Activated CD8-positive, alpha-beta memory T cell treated with anti-CD3 and anti-CD28 coated beads for 48 hours (primary cell): Measurements from ENCODE around the gene PRKG2.
"Not testable (repeated sequence)": the region's sequence is repeated elsewhere in the genome, so short reads cannot be mapped to it uniquely, and the experiment has no call there.

Experiments used
- DNase-seq, 3 experiments: peaks; one replicate each; pipeline ENCODE4 v3.0.0-alpha.2; 2020; ENCODE audit warnings: low read depth in 2 of 3, low spot score in 2 of 3

The PRKG2 gene

GRCh38 chr4:81214881-81215868, at the start of gene PRKG2:
TSS of gene PRKG2 (minus strand) at chr4:81215222. CDS start at chr4:81205047, 10,175 bp downstream.
- no peak for DNase-seq

GRCh38 chr4:81260443-81261101, 45.5 kb upstream of the PRKG2 start:
- no peak for DNase-seq

- no peak for DNase-seq
Observed at GRCh38 chr4:81258841-81259550, 44.0 kb upstream of the PRKG2 start.

- DNase-seq = no peak
Observed at GRCh38 chr4:81257816-81258215, 42.8 kb upstream of the PRKG2 start.

- DNase-seq = no peak
Observed at GRCh38 chr4:81257021-81257420, 42.0 kb upstream of the PRKG2 start.

GRCh38 chr4:81256059-81256970, 41.3 kb upstream of the PRKG2 start:
- no peak for DNase-seq

GRCh38 chr4:81255524-81255923, 40.5 kb upstream of the PRKG2 start:
- DNase-seq = no peak

- no peak for DNase-seq
Observed at GRCh38 chr4:81250430-81250829, 35.4 kb upstream of the PRKG2 start.

GRCh38 chr4:81245218-81246009, 30.4 kb upstream of the PRKG2 start:
- no peak for DNase-seq

GRCh38 chr4:81237791-81238190, 22.8 kb upstream of the PRKG2 start:
- DNase-seq = no peak

- no peak for DNase-seq
Observed at GRCh38 chr4:81235982-81236749, 21.1 kb upstream of the PRKG2 start.

- DNase-seq = no peak
Observed at GRCh38 chr4:81227968-81228367, 12.9 kb upstream of the PRKG2 start.

GRCh38 chr4:81227138-81227537, 12.1 kb upstream of the PRKG2 start:
- DNase-seq = no peak

- DNase-seq = no peak
Observed at GRCh38 chr4:81225252-81225651, 10.2 kb upstream of the PRKG2 start.

- DNase-seq = not testable (repeated sequence)
Observed at GRCh38 chr4:81222082-81222472, 7.1 kb upstream of the PRKG2 start.

- DNase-seq = no peak
Observed at GRCh38 chr4:81221303-81222081, 6.5 kb upstream of the PRKG2 start.

- DNase-seq = no peak
Observed at GRCh38 chr4:81220271-81220670, 5.2 kb upstream of the PRKG2 start.

- DNase-seq = no peak
Observed at GRCh38 chr4:81218206-81218605, 3.2 kb upstream of the PRKG2 start.
